ENCODE results near the gene RIPOR2. TPM values are rescaled to one million over a fixed set of nuclear protein-coding genes. Genes with fewer than 3 reads are reported as not detected.

The RIPOR2 gene
- total RNA-seq, 1 experiment from 2014 or later = 5.0 TPM

- no peaks in the 10 kb centered on the region for H4K20me1 ChIP-seq (ENCODE audit: control insufficient read depth, insufficient read depth, insufficient read length)
- no peaks in the 10 kb centered on the region for H3K23me2 ChIP-seq (ENCODE audit: insufficient read length, low read depth, low read length, poor library complexity, severe bottlenecking)
- H3K79me1 ChIP-seq (ENCODE audit: insufficient read depth, low read depth, low read length, poor library complexity, severe bottlenecking) = no peaks in the 10 kb centered on the region
- H2BK120ac ChIP-seq (ENCODE audit: low read depth, low read length, poor library complexity, severe bottlenecking) = no peak overlapping the region
- Mint-ChIP-seq H3K9me3 (no peaks in the 10 kb centered on the region), H3K36me3 (ENCODE audit: insufficient read depth in 1 of 3, low read depth in 3 of 3) (peaks cover 0 to 7% (median 4%) of the 10 kb centered on the region in 3 experiments; a peak in 2 of 7 replicates), H3K27me3 (ENCODE audit: low read depth) (no peaks in the 10 kb centered on the region), H3K27ac (no peak overlapping the region), H3K4me3 (no peak overlapping the region), H3K4me1 (peaks cover 3 to 17% of the 10 kb centered on the region in 2 experiments; a peak in 2 of 4 replicates)
- H3K9ac ChIP-seq (ENCODE audit: extremely low read depth, insufficient read length, low read length) = no peak overlapping the region
- H4K5ac ChIP-seq (ENCODE audit: insufficient read length, low read depth, low read length) = no peak overlapping the region
- no peak overlapping the region for H3T11ph ChIP-seq (ENCODE audit: low read length)
- H3K56ac ChIP-seq (ENCODE audit: insufficient read length, low read depth, low read length) = no peak overlapping the region
- no peak overlapping the region for H3K23ac ChIP-seq (ENCODE audit: insufficient read length, low read depth, low read length)
- no peak overlapping the region for H2BK5ac ChIP-seq (ENCODE audit: insufficient read length, low read length)
- H3K4me1 ChIP-seq (ENCODE audit: insufficient read depth, low read length) = no peaks in the 10 kb centered on the region
- no peak overlapping the region for H3K4me2 ChIP-seq (ENCODE audit: insufficient read depth, insufficient read length, low read length)
- H2AFZ ChIP-seq (ENCODE audit: low read length) = no peak overlapping the region
- no peak for TF ChIP-seq CTCF (conservative IDR thresholded peaks at IDR 0.05)
- H3K9me3 ChIP-seq (ENCODE audit: control insufficient read depth, low read depth, low read length) = no peaks in the 10 kb centered on the region
- H3K18ac ChIP-seq (ENCODE audit: insufficient read length, low read depth, low read length) = no peak overlapping the region
- no CpG with 5 or more reads among the region's 6 CpGs for WGBS (ENCODE audit: extremely low coverage, insufficient read length, low lambda C conversion rate)
- H3K79me2 ChIP-seq (ENCODE audit: insufficient read depth, low read length) = no peaks in the 10 kb centered on the region
- no peak overlapping the region for H2BK15ac ChIP-seq (ENCODE audit: low read depth, low read length)
- H2BK20ac ChIP-seq (ENCODE audit: low read depth, low read length, poor library complexity, severe bottlenecking) = no peak overlapping the region
- no peak overlapping the region for H3K27ac ChIP-seq (ENCODE audit: insufficient read length, low read depth, low read length)
- H3K27me3 ChIP-seq (ENCODE audit: insufficient read depth, low read length) = no peaks in the 10 kb centered on the region
- no peak overlapping the region for H2BK12ac ChIP-seq (ENCODE audit: insufficient read length, low read depth, low read length)
- no peak overlapping the region for H4K91ac ChIP-seq (ENCODE audit: insufficient read length, low read depth, low read length)
- no peak overlapping the region for H2AK5ac ChIP-seq (ENCODE audit: insufficient read length, low read length)
- DNase-seq = no peak
- no peak overlapping the region for H3K4ac ChIP-seq (ENCODE audit: low read depth, low read length)
- no peak overlapping the region for H3K14ac ChIP-seq (ENCODE audit: insufficient read depth, low read length)
- no peak overlapping the region for H4K8ac ChIP-seq (replicated peaks; ENCODE audit: insufficient read length, low read depth, low read length)
These were observed 111.4 kb downstream of the RIPOR2 start for GRCh38 chr6:24824142-24824938.

All from H9 (cell line).